Adrenal gland (tissue), 5 donors: ENCODE measurements around the gene CCDC74A.
"Not testable (repeated sequence)": the region's sequence is repeated elsewhere in the genome, so short reads cannot be mapped to it uniquely, and the experiment has no call there.

Source experiments
- CTCF ChIP-seq, 6 experiments: fragments of 450-650 bp in 4 of 6; fragments of 200-600 bp in 2 of 6; sonication (generic) in 1 of 6; IDR thresholded peaks; 1 replicate in 5 of 6; 2 replicates in 1 of 6; pipeline versions ENCODE4 v1.5.1 to v1.8.0; 2016 to 2021; ENCODE audit warnings: antibody characterized with exemption in 6 of 6, mild to moderate bottlenecking in 2 of 6, moderate library complexity in 1 of 6
- POLR2A ChIP-seq, 2 donors: fragments of 450-650 bp; IDR thresholded peaks; one replicate each; pipeline ENCODE4 v1.6.1; 2017; ENCODE audit warnings: antibody characterized with exemption in 2 of 2, mild to moderate bottlenecking in 2 of 2, moderate library complexity in 1 of 2
- donor health status: DM: no; HTN: no; CAD: no.

GRCh38 chr2:131532723-131533608, 5.3 kb downstream of the CCDC74A start:
- not testable (repeated sequence) for TF ChIP-seq CTCF, POLR2A (IDR thresholded peaks at IDR 0.05)
